ENCODE measurements around the gene FAM240A. TPM values are rescaled to one million over a fixed set of nuclear protein-coding genes. Genes with fewer than 3 reads are reported as not detected.

FAM240A gene
- total and polyA plus RNA-seq, 2 experiments from 2014 or later = 0.18 TPM; not detected in 1

DNA sequence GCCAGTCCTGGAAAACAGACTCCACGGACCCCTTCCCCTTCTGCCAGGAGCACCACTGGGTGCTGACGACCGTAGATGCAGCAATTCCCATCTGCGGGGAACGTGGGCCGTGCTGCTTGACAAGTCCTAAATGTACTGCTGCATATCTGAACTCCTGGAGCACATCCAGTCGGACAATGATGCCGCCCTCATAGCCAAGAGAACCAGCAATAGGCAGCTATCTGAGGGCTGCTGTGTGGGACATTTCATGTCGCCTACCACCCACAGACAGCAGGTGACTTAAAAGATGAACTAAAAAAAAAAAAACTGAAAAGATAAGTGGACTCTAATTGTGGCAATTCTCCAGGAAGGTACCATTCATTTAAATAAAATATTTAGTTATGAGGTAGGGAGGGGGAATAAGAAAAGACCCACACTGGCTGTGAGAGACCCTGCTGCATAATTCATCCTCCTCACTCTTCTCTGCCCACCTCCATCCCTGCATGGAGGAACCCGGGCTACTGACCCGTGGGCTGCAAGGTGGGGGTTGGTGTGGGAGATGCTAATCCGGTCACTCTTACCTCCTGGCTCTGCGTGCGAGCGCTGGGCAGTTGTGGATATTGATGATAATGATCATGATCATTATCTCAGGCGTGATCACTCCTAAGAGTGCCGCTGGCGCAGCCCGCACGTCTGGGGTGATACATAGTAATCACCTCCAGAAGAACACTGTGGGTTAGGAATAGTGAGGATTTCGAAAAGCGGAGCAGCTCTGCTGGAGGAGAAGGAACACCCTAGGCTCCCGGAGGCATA, 52.8 kb downstream of the FAM240A start:
- Histone ChIP-seq H3K4me1 (ENCODE audit: insufficient read depth) (peaks cover 26% of the 10 kb centered on the region), H3K4me2 (no peak overlapping the region), H3F3A (replicated peaks; ENCODE audit: low read depth) (0 out of 2 replicates have a peak, but pooled peaks cover 4% of the 10 kb centered on the region), H3K79me2 (replicated peaks; ENCODE audit: insufficient read depth) (no peaks in the 10 kb centered on the region), H3K4me3 (no peak overlapping the region), H4K20me1 (replicated peaks; ENCODE audit: insufficient read depth) (no peaks in the 10 kb centered on the region), H3K36me3 (ENCODE audit: insufficient read depth) (no peaks in the 10 kb centered on the region), H2AFZ (no peak overlapping the region), H3K27ac (ENCODE audit: low read depth) (no peak overlapping the region), H3K27me3 (ENCODE audit: insufficient read depth) (no peaks in the 10 kb centered on the region), H3K9me2 (ENCODE audit: insufficient read depth) (no peaks in the 10 kb centered on the region)
- Mint-ChIP-seq H3K36me3 (ENCODE audit: low read depth) (no peaks in the 10 kb centered on the region), H3K9me3 (no peaks in the 10 kb centered on the region), H3K27me3 (ENCODE audit: insufficient read depth, low read depth, poor library complexity) (peaks cover 35% of the 10 kb centered on the region), H3K4me1 (peaks cover 36% of the 10 kb centered on the region), H3K4me3 (no peak overlapping the region), H3K27ac (no peak overlapping the region)
- DNase-seq (ENCODE audit: low spot score) (no peak), ATAC-seq (no peak)
- TF ChIP-seq POLR2AphosphoS5 (IDR thresholded peaks at IDR 0.05; ENCODE audit: low read depth) = no peak
- no peak for TF ChIP-seq EZH2phosphoT487 (IDR thresholded peaks at IDR 0.05; ENCODE audit: unreplicated experiment)
- TF ChIP-seq CREB1 (CRISPR knock-in tag; IDR thresholded peaks at IDR 0.05; ENCODE audit: low read depth) = no peak
- TF ChIP-seq REST (IDR thresholded peaks at IDR 0.05; ENCODE audit: unreplicated experiment) = no peak
- no peak for TF ChIP-seq ZNF114 (CRISPR knock-in tag; IDR thresholded peaks at IDR 0.05)
- no peak for TF ChIP-seq EZH2 (IDR thresholded peaks at IDR 0.05; ENCODE audit: low read depth, unreplicated experiment)
- no peak for TF ChIP-seq NANOG (IDR thresholded peaks at IDR 0.05; ENCODE audit: borderline replicate concordance)

DNA sequence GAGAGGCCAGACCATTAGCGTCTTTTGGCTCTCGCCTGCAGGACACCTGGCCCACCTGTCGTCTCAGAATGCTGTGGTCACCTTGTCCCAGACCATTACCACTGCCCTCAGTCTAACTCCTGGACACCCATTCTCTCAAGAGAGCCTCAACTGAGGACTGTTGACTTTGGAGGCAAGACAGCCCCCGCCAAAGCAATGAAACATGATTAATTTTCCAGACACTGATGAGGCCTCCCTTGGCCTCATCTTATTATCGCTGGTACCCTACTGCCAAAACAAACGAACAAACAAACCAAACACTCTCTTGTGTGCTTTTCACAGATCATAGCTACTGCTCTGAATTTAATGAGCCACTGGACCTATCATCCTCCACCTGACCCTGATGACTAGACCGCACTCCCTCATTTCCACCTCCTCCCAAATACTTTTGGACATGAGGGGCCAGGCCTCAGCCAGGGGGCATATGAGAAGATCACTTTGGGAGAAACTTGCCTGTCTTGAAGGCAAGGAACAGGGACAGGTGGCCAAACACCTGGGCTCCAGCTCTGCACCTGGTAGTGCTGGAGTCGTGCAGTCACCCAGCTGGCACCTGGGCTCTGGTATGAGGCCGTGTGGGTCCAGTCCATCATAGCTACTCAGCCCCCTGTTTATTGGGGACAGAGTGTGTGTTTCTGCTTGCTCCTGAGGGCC, 53.6 kb downstream of the FAM240A start:
- no peak for ATAC-seq
- H3K4me3 ChIP-seq = no peak overlapping the region
- 0 out of 2 replicates have a peak, but pooled peaks cover 4% of the 10 kb centered on the region for H3F3A ChIP-seq (replicated peaks; ENCODE audit: low read depth)
- Mint-ChIP-seq H3K9me3 (no peaks in the 10 kb centered on the region), H3K27me3 (ENCODE audit: insufficient read depth, low read depth, poor library complexity) (peaks cover 32% of the 10 kb centered on the region), H3K36me3 (ENCODE audit: low read depth) (no peaks in the 10 kb centered on the region), H3K4me1 (peaks cover 29% of the 10 kb centered on the region), H3K27ac (no peak overlapping the region; the same call in 1 of the 2 replicates), H3K4me3 (no peak overlapping the region)
- no peak overlapping the region for H3K27ac ChIP-seq (ENCODE audit: low read depth)
- H3K4me1 ChIP-seq (ENCODE audit: insufficient read depth) = peaks cover 22% of the 10 kb centered on the region
- no peaks in the 10 kb centered on the region for H3K27me3 ChIP-seq (ENCODE audit: insufficient read depth)
- no peaks in the 10 kb centered on the region for H3K79me2 ChIP-seq (replicated peaks; ENCODE audit: insufficient read depth)
- H2AFZ ChIP-seq = no peak overlapping the region
- no peaks in the 10 kb centered on the region for H3K36me3 ChIP-seq (ENCODE audit: insufficient read depth)
- H3K4me2 ChIP-seq = no peak overlapping the region
- no peaks in the 10 kb centered on the region for H3K9me2 ChIP-seq (ENCODE audit: insufficient read depth)
- no peaks in the 10 kb centered on the region for H4K20me1 ChIP-seq (replicated peaks; ENCODE audit: insufficient read depth)
- DNase-seq (ENCODE audit: low spot score) = no peak
- TF ChIP-seq POLR2AphosphoS5 (IDR thresholded peaks at IDR 0.05; ENCODE audit: low read depth) = no peak
- no peak for TF ChIP-seq CREB1 (CRISPR knock-in tag; IDR thresholded peaks at IDR 0.05; ENCODE audit: low read depth)
- TF ChIP-seq STAT1 (IDR thresholded peaks at IDR 0.05; ENCODE audit: unreplicated experiment) = no peak
- TF ChIP-seq ETS1 (IDR thresholded peaks at IDR 0.05) = no peak
- TF ChIP-seq EZH2phosphoT487 (IDR thresholded peaks at IDR 0.05; ENCODE audit: unreplicated experiment) = no peak

All from GM23338 (cell line).